22Rv1 (cell line): ENCODE measurements around the gene IFI6.
A peak's percentile ranks its signal among the peaks of the same experiment; 100 is the strongest.
"Not testable (repeated sequence)": the region's sequence is repeated elsewhere in the genome, so short reads cannot be mapped to it uniquely, and the experiment has no call there.

Experiments used
- H3K27ac ChIP-seq: fragments of 450-650 bp; 2 replicates; pipeline ENCODE4 v1.5.1; 2017
- ZFX ChIP-seq: fragments of 450-650 bp; IDR thresholded peaks from 2 replicates; pipeline ENCODE4 v1.6.1; 2017; ENCODE audit warnings: antibody characterized with exemption, borderline replicate concordance
- TF ChIP-seq, protein P1 (sequence below): fragments of 450-650 bp; IDR thresholded peaks from 2 replicates; pipeline ENCODE4 v1.5.1; 2017; ENCODE audit warnings: mild to moderate bottlenecking

IFI6 gene

DNA sequence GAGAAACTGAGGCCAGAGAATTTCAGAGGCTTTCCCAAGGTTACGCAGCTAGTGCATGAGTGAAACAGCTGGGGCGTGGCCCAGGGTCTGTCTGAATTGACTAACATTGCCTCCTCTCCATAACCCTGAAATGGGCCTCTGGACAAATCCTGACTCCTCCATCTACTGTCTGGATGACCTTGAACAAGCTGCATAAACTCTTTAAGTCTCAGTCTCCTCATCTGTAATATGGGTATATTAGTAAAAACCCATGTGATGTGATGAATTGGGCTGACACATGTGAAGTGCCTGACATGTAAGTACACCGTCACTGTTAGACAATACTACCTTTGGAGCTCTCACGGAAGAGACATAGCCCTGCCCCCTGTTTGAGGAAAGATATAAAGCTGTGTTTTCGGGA lies 24.7 kb downstream of the IFI6 start:
- TF ChIP-seq, protein P1, sequence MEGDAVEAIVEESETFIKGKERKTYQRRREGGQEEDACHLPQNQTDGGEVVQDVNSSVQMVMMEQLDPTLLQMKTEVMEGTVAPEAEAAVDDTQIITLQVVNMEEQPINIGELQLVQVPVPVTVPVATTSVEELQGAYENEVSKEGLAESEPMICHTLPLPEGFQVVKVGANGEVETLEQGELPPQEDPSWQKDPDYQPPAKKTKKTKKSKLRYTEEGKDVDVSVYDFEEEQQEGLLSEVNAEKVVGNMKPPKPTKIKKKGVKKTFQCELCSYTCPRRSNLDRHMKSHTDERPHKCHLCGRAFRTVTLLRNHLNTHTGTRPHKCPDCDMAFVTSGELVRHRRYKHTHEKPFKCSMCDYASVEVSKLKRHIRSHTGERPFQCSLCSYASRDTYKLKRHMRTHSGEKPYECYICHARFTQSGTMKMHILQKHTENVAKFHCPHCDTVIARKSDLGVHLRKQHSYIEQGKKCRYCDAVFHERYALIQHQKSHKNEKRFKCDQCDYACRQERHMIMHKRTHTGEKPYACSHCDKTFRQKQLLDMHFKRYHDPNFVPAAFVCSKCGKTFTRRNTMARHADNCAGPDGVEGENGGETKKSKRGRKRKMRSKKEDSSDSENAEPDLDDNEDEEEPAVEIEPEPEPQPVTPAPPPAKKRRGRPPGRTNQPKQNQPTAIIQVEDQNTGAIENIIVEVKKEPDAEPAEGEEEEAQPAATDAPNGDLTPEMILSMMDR, result no peak
- TF ChIP-seq ZFX, result no peak
- no peak overlapping the region for H3K27ac ChIP-seq

DNA sequence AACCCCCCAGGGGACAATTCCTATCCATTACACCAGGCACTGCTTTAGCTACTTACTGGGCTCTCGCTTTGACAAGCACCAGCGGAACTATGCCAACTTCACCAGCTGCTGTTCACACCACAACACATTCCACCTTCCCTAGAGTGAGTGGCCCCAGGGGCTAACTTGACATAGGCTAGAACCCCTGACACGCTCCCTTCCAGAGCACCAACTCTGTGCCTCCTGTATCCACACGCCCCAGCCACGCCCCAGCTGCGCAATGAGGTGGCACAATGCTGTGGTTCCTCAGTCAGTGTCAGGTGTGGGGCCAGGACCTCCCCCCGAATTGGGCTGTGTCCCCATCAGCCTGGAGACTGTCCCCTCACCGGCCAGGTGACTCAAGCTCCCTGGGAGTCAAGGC lies 25.3 kb downstream of the IFI6 start:
- H3K27ac ChIP-seq, result no peak overlapping the region

DNA sequence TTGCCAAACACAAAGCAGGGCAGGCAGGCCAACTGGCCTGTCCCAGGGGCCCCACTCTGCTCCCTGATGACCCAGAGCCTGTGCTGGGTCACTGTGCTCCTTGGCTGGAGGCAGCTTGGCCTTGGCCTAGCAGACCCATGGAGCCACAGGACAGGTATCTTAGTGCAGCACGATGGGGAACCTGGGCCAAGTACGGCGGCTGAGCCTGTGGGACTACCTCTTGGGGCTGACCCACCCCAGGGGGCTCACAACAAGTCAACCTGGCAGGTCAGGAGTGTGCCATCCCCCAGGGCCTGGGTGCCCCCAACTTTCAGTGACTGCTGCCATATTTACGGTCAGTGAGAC lies 26.9 kb downstream of the IFI6 start:
- H3K27ac ChIP-seq, result no peak overlapping the region
- TF ChIP-seq, protein P1, result no peak
- no peak for TF ChIP-seq ZFX

More for the DNA sequence above, 25.3 kb downstream of the IFI6 start:
- no peak for TF ChIP-seq ZFX
- TF ChIP-seq, protein P1, result no peak

DNA sequence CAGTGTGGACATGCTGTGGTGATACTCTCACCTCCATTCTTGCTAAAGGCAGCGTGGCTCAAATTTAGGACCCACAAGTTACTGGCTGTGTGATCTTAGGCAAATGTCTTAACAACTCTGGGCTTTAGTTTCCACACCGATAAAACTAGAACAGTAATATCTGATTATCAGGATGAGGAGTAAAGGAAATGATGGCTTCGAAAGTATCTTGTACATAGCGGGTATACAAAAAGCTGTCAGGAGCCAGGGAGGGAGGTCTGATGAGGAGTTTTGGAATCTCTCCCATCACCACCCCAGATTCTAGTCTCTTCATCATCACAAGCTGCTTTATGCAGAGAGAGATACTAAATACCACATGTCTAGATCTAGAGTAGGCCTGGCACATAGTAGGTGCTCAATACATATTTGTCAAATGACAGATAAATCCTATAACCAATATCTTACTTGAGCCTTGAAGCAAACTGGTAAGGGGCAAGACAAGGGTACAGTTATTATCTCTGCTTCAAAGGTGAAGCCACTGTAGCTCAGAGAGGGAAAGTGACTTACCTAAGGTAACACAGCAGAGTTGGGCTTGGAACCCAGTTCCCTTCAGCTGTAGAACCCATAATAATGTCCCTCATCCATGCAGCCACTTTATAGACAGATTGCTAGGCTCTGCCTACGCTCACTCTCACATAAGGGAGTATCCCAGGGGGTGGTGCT lies 27.5 kb downstream of the IFI6 start:
- H3K27ac ChIP-seq, result no peak overlapping the region
- no peak for TF ChIP-seq ZFX
- TF ChIP-seq, protein P1, result no peak

DNA sequence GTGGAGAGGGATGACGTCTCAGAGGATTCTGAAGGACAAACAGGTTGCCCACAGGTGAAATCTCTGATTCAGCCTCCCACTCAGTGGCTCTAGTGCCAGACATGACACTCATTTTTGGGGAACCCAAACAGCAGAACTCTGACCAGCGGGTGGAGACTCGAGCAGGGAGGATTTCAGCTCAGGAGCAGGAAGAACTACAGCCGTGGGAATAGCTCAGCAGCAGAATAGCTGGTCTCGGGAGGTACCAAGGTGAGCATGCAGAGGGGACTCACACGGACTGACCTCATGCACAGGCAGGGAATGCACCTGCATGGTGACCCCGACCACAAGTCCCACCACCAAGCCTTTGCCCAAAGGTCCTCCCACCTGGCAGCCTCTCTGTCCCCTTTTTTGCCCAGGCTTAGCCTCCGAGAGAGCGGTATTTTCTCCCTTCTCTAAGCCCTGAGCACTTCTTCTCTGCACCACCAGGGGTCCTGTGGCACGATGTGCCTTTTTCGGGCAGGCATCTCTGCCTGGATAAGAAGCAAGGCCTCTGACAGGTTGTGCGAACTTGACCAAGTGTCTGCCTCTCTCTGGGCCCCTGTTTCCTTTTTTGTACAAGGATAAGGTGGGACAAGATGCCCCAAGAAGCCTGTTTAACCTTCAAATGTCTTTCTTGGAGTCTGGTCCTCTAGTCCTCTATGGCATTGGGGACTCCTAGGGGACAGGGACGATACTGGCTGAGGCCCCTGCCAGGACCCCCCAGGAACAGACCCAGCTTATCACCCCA lies 28.2 kb downstream of the IFI6 start:
- TF ChIP-seq ZFX, result no peak
- TF ChIP-seq, protein P1, result peak; percentile 82
- no peak overlapping the region for H3K27ac ChIP-seq

DNA sequence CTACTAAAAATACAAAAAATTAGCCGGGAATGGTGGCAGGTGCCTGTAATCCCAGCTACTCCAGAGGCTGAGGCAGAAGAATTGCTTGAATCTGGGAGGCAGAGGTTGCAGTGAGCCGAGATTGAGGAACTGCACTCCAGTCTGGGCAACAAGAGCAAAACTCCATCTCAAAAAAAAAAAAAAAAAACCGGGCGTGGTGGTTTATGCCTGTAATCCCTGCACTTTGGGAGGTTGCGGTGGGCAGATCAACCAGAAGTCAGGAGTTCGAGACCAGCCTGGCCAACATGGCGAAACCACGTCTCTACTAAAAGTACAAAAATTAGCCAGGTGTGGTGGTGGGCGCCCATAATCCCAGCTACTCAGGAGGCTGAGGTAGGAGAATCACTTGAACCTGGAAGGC lies 31.5 kb downstream of the IFI6 start:
- H3K27ac ChIP-seq, result not testable (repeated sequence)

DNA sequence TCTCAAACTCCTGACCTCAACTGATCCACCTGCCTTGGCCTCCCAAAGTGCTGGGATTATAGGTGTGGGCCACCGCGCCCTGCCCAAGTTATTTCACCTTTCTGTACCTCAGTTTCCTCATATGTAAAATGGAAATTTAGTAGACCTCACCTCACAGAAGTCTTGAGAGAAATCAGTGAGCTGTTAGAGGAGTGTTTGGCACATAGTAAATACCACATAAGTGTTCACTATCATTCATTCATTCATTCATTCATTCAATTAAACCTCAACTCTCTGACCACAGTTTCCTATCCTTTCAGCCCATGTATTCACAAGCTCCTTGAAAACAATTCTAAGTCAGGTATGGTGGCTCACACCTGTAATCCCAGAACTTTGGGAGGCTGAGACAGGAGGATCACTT lies 33.2 kb downstream of the IFI6 start:
- TF ChIP-seq ZFX, result no peak
- TF ChIP-seq, protein P1, result no peak
- H3K27ac ChIP-seq, result no peak overlapping the region
